Caco-2 (cell line): ENCODE measurements around the gene CMC4. TPM values are rescaled to one million over a fixed set of nuclear protein-coding genes. Genes with fewer than 3 reads are reported as not detected.

Source experiments
- BruUV-seq: library from RNA; stranded (reverse); fragments of 400-500 nt; replicated peaks from 2 replicates; lab custom pipeline; 2021; lab: Mats Ljungman, UMichigan
- CTCF ChIA-PET: fragments of 300-600 bp; sonication (Branson Sonifier 250); formaldehyde crosslinking; loops from one replicate; lab custom pipeline; 2022; ENCODE audit warnings: antibody characterized with exemption; lab: Charles Lee
- POLR2A ChIA-PET: fragments of 300-600 bp; sonication (Branson Sonifier 250); formaldehyde crosslinking; loops from one replicate; lab custom pipeline; 2022; ENCODE audit warnings: antibody characterized with exemption; lab: Charles Lee
- DNase-seq, 2 experiments: peaks; one replicate each; pipeline versions ENCODE4 v3.0.0 to v3.0.0-alpha.2; 2020 to 2022
- H3K27me3 ChIP-seq: replicated peaks from 2 replicates; pipeline ENCODE4 v1.6.0; 2011; ENCODE audit warnings: low read length; ENCODE audit not compliant: control insufficient read depth, insufficient read depth
- H3K36me3 ChIP-seq: 2 replicates; pipeline ENCODE4 v1.5.1; 2011; ENCODE audit warnings: low read length; ENCODE audit not compliant: control insufficient read depth, insufficient read depth
- H3K4me1 ChIP-seq: fragments of 250-450 bp; sonication (Bioruptor Pico); 2 replicates; pipeline ENCODE4 v1.5.1; 2020; ENCODE audit warnings: mild to moderate bottlenecking
- H3K4me3 ChIP-seq: 2 replicates; pipeline ENCODE4 v1.5.1; 2011; ENCODE audit warnings: low read depth, mild to moderate bottlenecking, control low read depth, low read length
- H3K9me3 ChIP-seq: fragments of 250-450 bp; sonication (Bioruptor Pico); 2 replicates; pipeline ENCODE4 v1.5.1; 2020; ENCODE audit warnings: mild to moderate bottlenecking, moderate library complexity
- H3K27ac Mint-ChIP-seq: one replicate; pipeline ENCODE4 v1.8.0; 2022; ENCODE audit warnings: mixed read lengths; ENCODE audit not compliant: unreplicated experiment
- H3K27me3 Mint-ChIP-seq: one replicate; pipeline ENCODE4 v1.8.0; 2022; ENCODE audit warnings: mixed read lengths; ENCODE audit not compliant: insufficient read depth, unreplicated experiment
- H3K36me3 Mint-ChIP-seq: one replicate; pipeline ENCODE4 v1.8.0; 2022; ENCODE audit warnings: mild to moderate bottlenecking, mixed read lengths; ENCODE audit not compliant: insufficient read depth, unreplicated experiment
- H3K4me1 Mint-ChIP-seq: one replicate; pipeline ENCODE4 v1.8.0; 2022; ENCODE audit warnings: low read depth, mixed read lengths; ENCODE audit not compliant: unreplicated experiment
- H3K4me3 Mint-ChIP-seq: one replicate; pipeline ENCODE4 v1.8.0; 2022; ENCODE audit warnings: mild to moderate bottlenecking, moderate library complexity, mixed read lengths; ENCODE audit not compliant: unreplicated experiment
- H3K9me3 Mint-ChIP-seq: one replicate; pipeline ENCODE4 v1.8.0; 2022; ENCODE audit warnings: mixed read lengths; ENCODE audit not compliant: unreplicated experiment
- CTCF ChIP-seq, 2 experiments: fragments of 200-600 bp in 1 of 2; IDR thresholded peaks; 1 replicate in 1 of 2; 2 replicates in 1 of 2; pipeline versions ENCODE4 v1.5.1 to v1.8.0; 2011 to 2022; ENCODE audit warnings: antibody characterized with exemption in 1 of 2, control low read depth in 1 of 2, inconsistent platforms in 1 of 2, low read depth in 1 of 2, low read length in 1 of 2, mild to moderate bottlenecking in 1 of 2, moderate library complexity in 1 of 2; ENCODE audit not compliant: insufficient read depth in 1 of 2, severe bottlenecking in 1 of 2, unreplicated experiment in 1 of 2
- intact Hi-C: fragments of 100-400 bp; cut with micrococcal nuclease; formaldehyde crosslinking; loops from one replicate; pipeline ENCODE4 v1.10.0; 2022; ENCODE audit not compliant: unreplicated experiment
- total RNA-seq: library from RNA; stranded (reverse); gene quantifications from 2 replicates; pipeline ENCODE4 v1.2.3, GENCODE V29; 2022

Gene CMC4
- total RNA-seq, 1 experiment from 2014 or later: 1.7 TPM

- POLR2A ChIA-PET: interaction anchor here (0.9 to 1.3 kb wide), 4 partner anchors 40 to 265 kb away, joined by 4 to 6 read pairs (median 5); partner anchors contain the start of genes BRCC3 and DKC1
- Histone ChIP-seq H3K4me3 (peak overlapping the region; percentile 64), H3K36me3 (no peaks in the 10 kb centered on the region), H3K9me3 (no peaks in the 10 kb centered on the region), H3K27me3 (no peaks in the 10 kb centered on the region), H3K4me1 (no peaks in the 10 kb centered on the region)
- Mint-ChIP-seq H3K27ac (peak overlapping the region; percentile 76), H3K36me3 (peaks cover 5% of the 10 kb centered on the region), H3K4me1 (peaks cover 13% of the 10 kb centered on the region), H3K27me3 (no peaks in the 10 kb centered on the region), H3K9me3 (no peaks in the 10 kb centered on the region), H3K4me3 (peak overlapping the region; percentile 74)
- DNase-seq: no peak
- TSS peak; percentile 72 for BruUV-seq
- intact Hi-C loops: no loop called here
- CTCF ChIA-PET: interaction anchor here (1.2 kb wide), 1 partner anchor 110 kb away, joined by 4 read pairs; no protein-coding TSS in a partner anchor
- no peak for TF ChIP-seq CTCF (IDR thresholded peaks at IDR 0.05; ENCODE audit: insufficient read depth in 1 of 2, low read depth in 1 of 2, low read length in 1 of 2, severe bottlenecking in 1 of 2, unreplicated experiment in 1 of 2)
Observed at GRCh38 chrX:155027509-155028066, 43.3 kb downstream of the CMC4 start.

- no peaks in the 10 kb centered on the region for H3K9me3 ChIP-seq
- CTCF ChIA-PET: interaction anchor here (0.9 to 1.2 kb wide), 2 partner anchors 30 to 109 kb away, joined by 4 to 5 read pairs; no protein-coding TSS in a partner anchor
- BruUV-seq: no TSS peak
- peak; percentile 93 to 94 for DNase-seq
- no peak for TF ChIP-seq CTCF (IDR thresholded peaks at IDR 0.05; ENCODE audit: insufficient read depth in 1 of 2, low read depth in 1 of 2, low read length in 1 of 2, severe bottlenecking in 1 of 2, unreplicated experiment in 1 of 2)
- POLR2A ChIA-PET: interaction anchor here (0.6 to 1.3 kb wide), 15 partner anchors 8 to 1468 kb away, joined by 3 to 13 read pairs (median 6); partner anchors contain the start of genes BRCC3 and DKC1
- Mint-ChIP-seq H3K4me1 (peaks cover 13% of the 10 kb centered on the region), H3K36me3 (peaks cover 5% of the 10 kb centered on the region), H3K4me3 (peak within 1 kb of the TSS; percentile 74), H3K27ac (peak within 1 kb of the TSS; percentile 76), H3K9me3 (no peaks in the 10 kb centered on the region), H3K27me3 (no peaks in the 10 kb centered on the region)
- no peaks in the 10 kb centered on the region for H3K36me3 ChIP-seq
- peak within 1 kb of the TSS; percentile 64 for H3K4me3 ChIP-seq
- H3K27me3 ChIP-seq: no peaks in the 10 kb centered on the region
- H3K4me1 ChIP-seq: no peaks in the 10 kb centered on the region
- intact Hi-C loops: loop anchor here (1.0 kb wide), 1 partner anchor 44 kb away; the partner anchor contains the start of genes BRCC3, CMC4 and MTCP1
Observed at GRCh38 chrX:155026727-155027508, 44.0 kb downstream of the CMC4 start, which contains the start of gene FUNDC2. Gene FUNDC2, plus strand, starts transcription at chrX:155026844. Its CDS starts 95 bp downstream, at chrX:155026939.

GRCh38 chrX:155026420-155026726 lies 44.6 kb downstream of the CMC4 start:
- H3K4me3 ChIP-seq: peak overlapping the region; percentile 64
- peaks cover 5% of the 10 kb centered on the region for H3K36me3 Mint-ChIP-seq
- no peaks in the 10 kb centered on the region for H3K36me3 ChIP-seq
- TSS peak; percentile 91 for BruUV-seq
- H3K4me1 ChIP-seq: no peaks in the 10 kb centered on the region
- intact Hi-C loops: loop anchor here (1.0 kb wide), 1 partner anchor 45 kb away; the partner anchor contains the start of genes BRCC3, CMC4 and MTCP1
- ChIA-PET POLR2A (interaction anchor here (0.6 to 1.3 kb wide), 14 partner anchors 8 to 1467 kb away, joined by 3 to 13 read pairs (median 6); partner anchors contain the start of genes BRCC3 and DKC1), CTCF (interaction anchor here (0.9 to 1.2 kb wide), 2 partner anchors 30 to 108 kb away, joined by 4 to 5 read pairs; no protein-coding TSS in a partner anchor)
- H3K27me3 Mint-ChIP-seq: no peaks in the 10 kb centered on the region
- H3K9me3 Mint-ChIP-seq: no peaks in the 10 kb centered on the region
- peaks cover 13% of the 10 kb centered on the region for H3K4me1 Mint-ChIP-seq
- H3K27ac Mint-ChIP-seq: peak overlapping the region; percentile 76
- no peak for DNase-seq
- H3K9me3 ChIP-seq: no peaks in the 10 kb centered on the region
- H3K27me3 ChIP-seq: no peaks in the 10 kb centered on the region
- no peak for TF ChIP-seq CTCF (IDR thresholded peaks at IDR 0.05; ENCODE audit: insufficient read depth in 1 of 2, low read depth in 1 of 2, low read length in 1 of 2, severe bottlenecking in 1 of 2, unreplicated experiment in 1 of 2)
- peak overlapping the region; percentile 74 for H3K4me3 Mint-ChIP-seq
